Epithelial cell of proximal tubule (primary cell): ENCODE data around the gene WNT3. TPM values are rescaled to one million over a fixed set of nuclear protein-coding genes. Genes with fewer than 3 reads are reported as not detected.

Experiments
- DNase-seq: peaks from one replicate; pipeline ENCODE4 v3.0.0-alpha.2; 2011; ENCODE audit warnings: low read depth
- H3K4me3 ChIP-seq: 2 replicates; pipeline ENCODE4 v1.5.1; 2011; ENCODE audit warnings: low read depth, mild to moderate bottlenecking, low read length
- total RNA-seq: library from RNA; depleted of rRNA; stranded (reverse); fragments of >200 nt; gene quantifications from 2 replicates; pipeline ENCODE4 v1.2.3, GENCODE V29; 2015
- TF ChIP-seq, protein P1 (sequence below): conservative IDR thresholded peaks from 2 replicates; pipeline ENCODE4 v1.5.1; 2012; ENCODE audit warnings: low read depth, mild to moderate bottlenecking, low read length

WNT3 gene
- total RNA-seq, 1 donor from 2014 or later = 1.6 TPM

DNA sequence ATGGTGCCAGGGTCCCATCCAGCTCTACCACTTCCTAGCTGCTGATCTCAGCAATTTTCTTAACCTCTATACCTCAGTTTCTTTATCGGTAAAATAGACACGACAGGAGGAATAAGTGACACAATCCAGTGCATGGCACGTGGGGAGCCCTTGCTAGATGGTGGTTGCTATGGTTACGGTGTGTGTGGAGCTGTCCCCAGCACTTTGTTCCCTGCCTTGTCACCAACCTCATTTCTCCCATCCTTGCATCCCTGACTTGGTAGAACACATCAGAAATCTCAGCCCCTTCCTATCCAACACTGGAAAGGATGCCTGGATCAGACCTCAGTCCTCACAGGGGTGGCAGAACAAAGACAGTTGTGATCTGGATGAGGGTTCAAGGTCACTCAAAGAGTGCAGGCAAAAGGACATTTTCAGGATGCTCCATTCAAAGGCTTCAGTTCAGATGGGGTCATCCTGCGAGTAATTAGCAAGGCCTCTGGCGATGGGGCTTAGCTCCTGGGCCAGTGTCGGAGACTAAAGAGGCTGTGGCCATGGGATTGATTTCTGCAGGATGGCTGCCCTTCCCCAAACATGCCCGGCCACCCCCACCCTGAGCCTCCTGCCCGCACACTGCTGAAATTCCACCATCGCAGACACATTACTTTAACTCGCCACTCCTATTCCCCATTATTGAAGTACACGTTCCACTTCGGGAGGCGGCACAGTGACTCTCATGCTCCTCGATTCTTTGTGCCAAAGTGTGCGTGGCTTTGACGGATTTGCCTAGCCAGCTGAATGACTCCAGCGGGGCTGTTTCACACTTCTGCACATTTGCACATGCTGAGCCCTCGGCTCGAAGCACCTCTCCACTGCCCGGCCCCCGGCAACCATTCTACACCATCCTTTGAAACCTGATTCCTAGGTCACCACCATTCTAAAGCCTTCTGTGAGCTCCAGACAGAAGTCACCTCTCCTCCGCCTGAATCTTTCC, 40.3 kb downstream of the WNT3 start:
- DNase-seq = no peak
- TF ChIP-seq, protein P1, sequence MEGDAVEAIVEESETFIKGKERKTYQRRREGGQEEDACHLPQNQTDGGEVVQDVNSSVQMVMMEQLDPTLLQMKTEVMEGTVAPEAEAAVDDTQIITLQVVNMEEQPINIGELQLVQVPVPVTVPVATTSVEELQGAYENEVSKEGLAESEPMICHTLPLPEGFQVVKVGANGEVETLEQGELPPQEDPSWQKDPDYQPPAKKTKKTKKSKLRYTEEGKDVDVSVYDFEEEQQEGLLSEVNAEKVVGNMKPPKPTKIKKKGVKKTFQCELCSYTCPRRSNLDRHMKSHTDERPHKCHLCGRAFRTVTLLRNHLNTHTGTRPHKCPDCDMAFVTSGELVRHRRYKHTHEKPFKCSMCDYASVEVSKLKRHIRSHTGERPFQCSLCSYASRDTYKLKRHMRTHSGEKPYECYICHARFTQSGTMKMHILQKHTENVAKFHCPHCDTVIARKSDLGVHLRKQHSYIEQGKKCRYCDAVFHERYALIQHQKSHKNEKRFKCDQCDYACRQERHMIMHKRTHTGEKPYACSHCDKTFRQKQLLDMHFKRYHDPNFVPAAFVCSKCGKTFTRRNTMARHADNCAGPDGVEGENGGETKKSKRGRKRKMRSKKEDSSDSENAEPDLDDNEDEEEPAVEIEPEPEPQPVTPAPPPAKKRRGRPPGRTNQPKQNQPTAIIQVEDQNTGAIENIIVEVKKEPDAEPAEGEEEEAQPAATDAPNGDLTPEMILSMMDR = no peak
- H3K4me3 ChIP-seq = no peak overlapping the region

DNA sequence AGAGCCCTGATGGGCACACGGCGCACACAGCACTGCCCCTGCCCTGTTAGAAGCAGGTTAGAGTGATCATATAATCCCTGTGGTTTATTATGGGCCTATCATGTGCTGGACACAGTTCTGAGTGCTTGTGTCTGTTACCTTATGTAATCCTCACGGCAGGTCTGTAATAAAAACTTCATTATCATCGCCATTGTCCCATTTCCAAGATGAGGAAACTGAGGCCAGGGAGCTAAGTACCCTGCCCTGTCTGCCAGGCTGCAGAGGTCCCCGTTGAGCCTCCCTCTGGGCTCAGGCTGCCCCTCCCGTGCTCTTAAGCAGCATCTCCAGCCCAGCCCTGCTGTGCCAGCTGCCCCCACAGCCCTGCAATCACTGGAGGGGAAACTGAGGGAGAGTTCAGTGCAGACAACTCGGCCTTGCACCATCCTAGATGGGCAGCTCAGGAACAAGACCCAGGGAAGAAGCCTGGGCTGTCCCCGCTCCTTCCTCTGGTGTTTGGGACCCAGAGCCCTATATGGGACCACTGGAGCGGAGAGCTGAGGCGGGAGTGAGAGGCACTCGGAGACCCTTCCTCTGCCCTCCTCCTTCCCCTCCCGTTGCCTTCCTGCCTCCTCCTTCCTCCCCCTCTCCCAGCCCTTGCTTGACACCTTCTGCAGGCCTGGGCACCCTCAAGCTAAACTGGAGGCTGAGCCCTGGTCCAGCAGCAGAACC, 42.0 kb downstream of the WNT3 start:
- TF ChIP-seq, protein P1 = no peak
- no peak for DNase-seq
- H3K4me3 ChIP-seq = no peak overlapping the region

DNA sequence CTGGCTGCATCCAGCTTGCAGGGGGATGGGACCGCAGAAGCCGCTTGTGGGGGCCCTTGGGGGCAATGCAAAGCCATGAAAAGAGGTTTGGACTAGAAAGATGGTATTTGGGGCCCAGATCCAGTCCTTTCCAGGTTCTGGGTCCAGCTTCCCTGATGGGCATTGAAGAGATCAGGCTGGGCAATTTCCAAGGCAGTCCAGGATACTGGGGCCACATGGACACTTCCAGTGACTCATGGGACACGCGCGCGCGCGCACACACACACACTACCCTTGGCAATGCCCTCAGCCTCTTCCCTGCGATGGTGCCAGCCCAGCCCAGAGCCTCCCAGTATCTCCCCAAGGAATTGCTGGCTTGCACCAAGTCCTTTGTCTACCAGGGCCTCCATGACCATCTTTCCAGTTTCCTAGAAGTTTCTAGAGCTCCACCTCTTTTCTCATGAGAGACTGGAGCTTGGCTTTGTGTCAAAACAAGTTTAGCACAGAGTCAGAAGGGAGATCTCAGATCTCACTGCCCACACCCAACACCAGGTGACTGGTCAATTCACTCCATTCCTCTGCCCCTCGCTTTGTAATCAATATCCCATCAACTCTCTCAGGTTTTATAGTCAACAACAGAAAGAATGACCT, 44.3 kb downstream of the WNT3 start:
- TF ChIP-seq, protein P1 = no peak
- no peak for DNase-seq
- H3K4me3 ChIP-seq = no peak overlapping the region

- H3K4me3 ChIP-seq = no peak overlapping the region
- TF ChIP-seq, protein P1 = no peak
- no peak for DNase-seq
Observed at GRCh38 chr17:46773676-46774075, 44.8 kb downstream of the WNT3 start.

DNA sequence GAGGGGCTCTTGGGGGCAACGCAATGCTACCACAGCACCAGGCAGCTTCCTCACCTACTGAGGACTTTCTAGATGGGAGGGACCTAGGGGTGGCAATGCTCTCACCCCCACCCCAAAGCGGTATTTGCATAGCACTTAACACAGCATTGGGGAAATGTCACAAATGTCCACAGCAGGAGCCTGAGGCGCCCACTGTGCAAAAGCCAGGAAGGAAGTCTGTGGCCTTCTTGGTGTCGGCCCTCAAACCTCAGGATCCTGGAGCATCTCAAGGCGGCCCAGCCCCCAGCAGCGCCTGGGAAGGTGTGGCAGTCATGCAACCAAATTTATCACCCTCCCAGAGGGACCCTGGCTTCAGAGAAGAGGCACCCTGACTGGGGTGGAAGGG, 45.3 kb downstream of the WNT3 start:
- no peak for DNase-seq
- TF ChIP-seq, protein P1 = no peak
- H3K4me3 ChIP-seq = no peak overlapping the region

GRCh38 chr17:46772475-46773220, 45.8 kb downstream of the WNT3 start:
- peak overlapping the region; percentile 59 for H3K4me3 ChIP-seq
- TF ChIP-seq, protein P1 = no peak
- no peak for DNase-seq
